HG02763 (cell line): ENCODE measurements around the gene H2BK1.

Experiments
- ATAC-seq: cut with Tn5 transposase; IDR thresholded peaks from one replicate; pipeline ENCODE4 v1.9.1; 2021; ENCODE audit warnings: mild to moderate bottlenecking, moderate library complexity; ENCODE audit not compliant: unreplicated experiment

H2BK1 gene

DNA sequence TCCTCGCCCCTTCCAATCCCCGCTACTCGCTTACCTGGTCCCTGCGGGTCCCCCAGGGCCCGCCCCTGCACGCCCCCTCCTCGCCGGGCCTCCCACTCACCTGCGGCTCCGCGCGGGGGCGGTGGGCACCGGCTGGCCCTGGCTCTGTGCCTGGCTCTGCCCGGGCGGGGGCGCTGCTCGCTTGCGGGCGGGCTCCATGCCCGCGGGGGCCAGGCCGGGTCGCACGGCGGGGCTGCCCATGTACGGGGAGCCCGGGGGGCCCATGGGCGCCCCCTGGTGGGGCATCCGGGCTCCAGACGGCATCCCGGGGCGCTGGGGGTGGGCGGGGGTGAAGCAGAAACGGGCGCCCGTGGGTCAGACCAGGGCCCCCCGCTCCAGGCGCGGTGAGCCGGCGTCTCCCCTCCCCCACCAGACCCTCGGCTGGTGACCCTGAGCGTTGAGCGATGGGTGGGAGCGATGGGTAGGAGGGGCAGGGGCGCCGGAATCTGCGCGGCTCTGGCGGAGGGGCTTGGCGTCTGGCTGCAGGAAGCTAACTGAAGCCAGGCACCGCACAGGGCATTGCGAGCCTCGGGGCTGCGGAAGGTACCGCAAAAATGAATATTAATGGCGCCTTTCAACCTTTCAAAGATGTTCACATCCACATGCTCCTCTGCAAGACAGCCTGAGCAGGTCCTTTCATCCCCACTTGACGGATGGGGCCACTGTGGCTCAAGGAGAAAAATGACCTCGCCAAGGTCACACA is 35.2 kb upstream of the H2BK1 start:
- no peak for ATAC-seq

DNA sequence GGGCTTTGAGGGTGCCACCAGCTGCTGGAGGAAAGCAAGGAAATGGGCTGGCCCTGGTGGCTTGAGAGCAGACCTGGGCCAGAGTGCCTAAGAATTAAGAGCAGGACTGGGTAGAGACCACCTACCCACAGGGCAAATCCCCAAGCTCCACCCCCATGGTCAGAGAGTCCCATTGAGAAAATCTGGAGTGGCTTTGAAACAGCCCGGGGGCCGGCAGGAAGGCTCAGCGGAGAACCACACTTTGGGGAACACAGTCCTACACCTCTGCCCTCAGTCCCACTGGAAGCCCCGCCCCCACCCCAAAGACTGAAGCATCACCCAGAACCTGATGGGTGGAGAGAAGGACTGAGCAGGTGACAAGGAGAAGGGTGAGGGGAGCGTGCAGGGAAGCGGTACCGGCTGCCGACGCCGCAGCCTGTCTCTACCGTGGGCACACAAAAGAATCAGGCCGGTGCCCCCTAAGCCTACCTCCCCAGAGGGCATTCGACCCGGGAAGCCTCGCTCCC is 34.6 kb upstream of the H2BK1 start:
- no peak for ATAC-seq

DNA sequence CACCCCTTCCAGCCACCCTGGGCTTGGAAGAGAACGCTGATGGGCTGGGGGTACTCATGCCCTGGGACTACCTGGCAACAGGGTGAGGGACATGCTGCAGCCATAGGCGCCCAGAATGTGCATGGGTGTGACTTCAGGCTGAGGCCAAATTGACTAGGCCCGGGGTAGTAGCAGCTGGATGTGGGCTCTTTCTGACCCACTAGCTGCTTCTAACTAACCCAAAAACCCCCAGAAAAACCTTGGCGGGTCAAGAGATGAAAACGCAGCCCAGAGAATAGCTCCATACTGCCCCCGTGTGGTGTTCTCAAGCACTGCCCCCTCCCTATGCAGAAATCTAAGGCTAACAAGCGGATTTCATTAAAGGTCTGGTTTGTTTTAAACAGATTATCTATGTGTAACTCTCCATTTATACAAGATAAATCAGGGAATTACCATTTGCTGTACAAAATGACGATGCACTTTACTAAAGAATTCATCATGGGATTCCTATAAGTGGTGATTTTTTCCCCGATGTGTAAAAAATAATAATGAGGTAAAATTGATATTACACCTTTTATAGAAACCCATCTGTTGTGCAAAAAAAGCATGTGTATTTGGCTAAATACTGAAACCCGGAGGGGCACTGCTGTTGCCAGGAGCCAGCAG is 34.0 kb upstream of the H2BK1 start:
- no peak for ATAC-seq

DNA sequence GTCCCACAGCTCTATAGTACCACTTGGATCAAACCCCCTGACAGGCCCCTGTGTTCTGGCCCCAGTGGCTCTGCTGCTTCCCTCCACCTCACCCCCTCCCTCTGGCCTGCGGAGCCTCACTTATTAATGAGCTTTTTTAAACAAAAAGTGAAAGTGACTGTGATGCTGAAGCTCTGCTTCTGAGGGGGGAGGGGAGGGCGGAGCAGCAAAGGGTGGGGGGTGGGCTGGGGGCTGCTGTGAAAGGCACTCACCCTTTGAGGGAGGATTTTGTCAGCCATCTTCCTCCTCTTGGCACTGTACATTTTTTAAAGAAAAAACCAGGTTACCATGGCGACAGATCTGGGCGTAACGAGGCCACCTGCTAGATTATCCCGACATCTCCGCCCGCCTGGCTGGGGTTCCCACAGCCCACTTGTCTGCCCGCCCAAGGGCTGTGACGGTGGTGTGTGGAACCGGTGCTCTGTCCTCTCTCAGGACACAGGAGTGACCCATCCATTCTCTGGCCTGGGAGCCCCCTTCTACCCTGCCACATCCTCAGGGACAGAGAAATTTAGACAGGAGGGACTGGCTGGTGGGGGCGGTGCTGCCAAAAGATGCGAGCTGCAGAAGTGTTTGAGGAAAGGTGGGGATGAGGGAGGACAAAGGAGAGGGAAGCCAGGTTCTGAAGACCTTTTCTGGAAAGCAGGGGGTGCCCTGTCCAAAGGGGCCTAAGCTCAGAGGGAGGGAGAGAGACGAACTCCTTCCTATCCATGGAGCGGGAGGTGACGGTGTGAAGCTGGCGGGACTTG is 33.3 kb upstream of the H2BK1 start:
- ATAC-seq, result no peak

DNA sequence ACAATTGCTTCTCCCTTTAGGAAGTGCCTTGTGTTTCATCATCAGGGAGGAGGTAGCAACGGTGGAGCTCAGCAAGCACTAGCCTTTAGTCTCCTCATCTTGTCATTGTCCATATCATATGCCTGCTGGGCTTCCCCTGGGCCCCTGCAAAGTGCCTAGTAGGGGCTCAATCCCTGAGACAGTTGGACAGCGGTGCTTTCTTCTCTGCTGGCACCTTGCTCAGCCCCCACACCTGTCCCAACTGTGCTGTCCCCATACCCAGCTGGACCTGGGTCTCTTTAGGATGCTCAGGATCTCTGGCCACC is 32.7 kb upstream of the H2BK1 start:
- ATAC-seq, result no peak

DNA sequence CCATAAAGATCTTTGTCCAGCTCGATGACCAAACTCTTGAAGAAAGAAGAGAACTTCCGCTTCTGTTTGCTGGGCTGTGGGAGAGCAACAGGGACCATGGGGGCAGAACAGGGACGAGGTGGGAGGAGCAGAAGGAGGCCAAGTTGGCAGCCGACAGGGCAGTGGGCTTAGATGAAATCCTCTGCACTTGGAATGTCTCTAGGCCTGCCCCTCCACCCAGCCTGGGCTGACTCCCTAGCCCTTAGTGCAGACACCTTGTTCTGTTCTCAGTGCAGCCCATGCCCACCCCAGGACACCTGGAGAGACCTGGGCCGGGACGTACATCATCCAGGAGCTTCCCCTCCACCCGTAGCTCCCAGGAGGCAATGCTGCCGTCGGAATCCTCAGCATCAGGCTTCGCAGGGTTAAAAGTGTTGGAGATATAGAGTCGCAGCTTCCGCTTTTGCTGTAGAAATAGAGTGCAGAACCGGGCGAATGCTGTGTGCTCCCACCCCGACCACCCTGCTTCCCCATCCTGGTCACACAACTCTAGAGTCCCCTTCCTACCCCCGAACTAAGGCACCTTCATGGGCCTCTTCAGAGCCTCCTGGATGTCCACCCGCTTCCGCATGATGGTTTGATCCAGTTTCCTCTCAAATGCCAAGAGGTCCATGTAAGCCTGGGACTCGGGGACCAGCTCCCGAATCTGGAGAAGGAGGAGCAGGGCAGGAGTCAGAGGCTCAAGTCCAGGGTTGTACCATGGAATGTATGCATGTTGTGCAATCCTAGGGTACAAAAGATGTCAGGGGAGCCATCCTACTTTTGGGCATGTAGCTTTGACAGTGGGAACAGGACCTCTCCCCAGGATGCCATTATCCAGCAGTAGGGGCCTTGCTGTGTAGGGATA is 32.1 kb upstream of the H2BK1 start:
- no peak for ATAC-seq

DNA sequence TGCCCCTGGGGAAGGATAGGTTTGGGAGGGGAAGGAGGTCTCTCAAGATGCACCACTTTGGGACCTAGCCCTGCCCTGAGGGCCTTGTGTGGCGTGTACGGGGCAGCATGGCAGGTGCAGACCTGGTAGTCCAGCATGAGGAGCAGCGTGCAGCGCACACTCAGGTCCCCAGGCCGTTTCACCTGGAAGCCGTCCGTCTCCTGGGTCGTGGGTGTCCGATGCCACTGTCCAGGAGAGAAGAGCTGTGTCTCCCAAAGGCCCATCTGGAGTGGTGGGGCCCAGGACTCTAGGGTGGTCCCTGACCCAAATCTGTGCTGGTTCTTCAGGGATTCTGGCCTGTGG is 31.4 kb upstream of the H2BK1 start:
- no peak for ATAC-seq

DNA sequence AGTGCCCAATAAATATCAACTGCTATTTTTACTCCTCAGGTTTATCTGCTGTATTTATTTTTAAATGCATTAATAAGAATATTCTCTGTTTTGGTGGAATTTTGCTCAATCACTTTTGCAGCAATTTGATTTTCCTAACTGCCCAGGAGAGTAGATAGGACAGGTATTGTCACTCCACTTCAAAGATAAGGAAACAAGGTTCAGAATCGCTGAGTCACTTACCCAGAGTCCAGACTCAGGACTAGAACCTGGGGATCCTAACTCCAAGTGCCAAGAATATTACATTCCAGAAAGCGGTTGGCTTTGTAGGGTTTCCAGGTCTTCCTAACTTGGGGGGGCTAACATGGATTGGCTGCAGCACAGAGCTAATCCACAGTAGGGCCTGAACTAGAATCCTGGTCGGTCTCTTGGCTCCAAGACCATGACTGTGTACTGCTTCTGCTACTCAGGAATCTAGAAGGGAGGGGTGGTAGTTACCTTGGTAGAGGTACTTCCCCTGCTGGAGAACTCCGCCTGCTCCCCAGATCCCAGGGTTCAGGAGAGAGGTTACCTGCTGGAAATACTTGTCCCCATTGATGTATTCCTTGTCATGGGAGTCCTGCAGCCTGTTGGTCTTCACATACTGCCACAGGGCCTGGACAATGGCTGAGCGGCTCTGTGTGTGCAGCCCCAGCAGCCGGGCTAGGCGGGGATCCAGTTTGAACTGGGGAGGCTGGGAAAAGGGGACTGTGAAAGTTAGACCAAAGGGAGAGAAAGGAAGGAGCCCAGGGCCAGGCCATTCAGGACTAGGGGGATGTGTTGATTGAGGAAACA is 30.9 kb upstream of the H2BK1 start:
- no peak for ATAC-seq

DNA sequence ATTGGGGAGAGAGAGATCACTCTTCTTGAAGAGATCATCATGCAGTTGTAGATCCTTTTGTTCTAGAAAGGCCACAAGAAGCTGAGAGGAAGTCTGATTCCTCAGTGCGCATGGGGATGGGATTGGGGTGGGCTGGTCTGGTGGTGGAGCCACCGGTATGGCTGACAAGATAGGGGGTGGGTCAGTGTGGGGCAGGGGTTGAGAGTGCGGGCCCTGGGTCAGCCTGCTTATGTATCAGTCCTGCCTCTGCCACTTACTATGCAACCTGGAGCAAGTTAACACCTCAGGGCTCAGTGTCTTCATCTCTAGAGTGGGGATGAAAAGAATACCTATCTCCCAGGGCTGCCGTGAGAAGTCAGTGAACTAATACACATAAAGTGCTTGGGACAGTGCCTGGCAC is 30.2 kb upstream of the H2BK1 start:
- no peak for ATAC-seq

DNA sequence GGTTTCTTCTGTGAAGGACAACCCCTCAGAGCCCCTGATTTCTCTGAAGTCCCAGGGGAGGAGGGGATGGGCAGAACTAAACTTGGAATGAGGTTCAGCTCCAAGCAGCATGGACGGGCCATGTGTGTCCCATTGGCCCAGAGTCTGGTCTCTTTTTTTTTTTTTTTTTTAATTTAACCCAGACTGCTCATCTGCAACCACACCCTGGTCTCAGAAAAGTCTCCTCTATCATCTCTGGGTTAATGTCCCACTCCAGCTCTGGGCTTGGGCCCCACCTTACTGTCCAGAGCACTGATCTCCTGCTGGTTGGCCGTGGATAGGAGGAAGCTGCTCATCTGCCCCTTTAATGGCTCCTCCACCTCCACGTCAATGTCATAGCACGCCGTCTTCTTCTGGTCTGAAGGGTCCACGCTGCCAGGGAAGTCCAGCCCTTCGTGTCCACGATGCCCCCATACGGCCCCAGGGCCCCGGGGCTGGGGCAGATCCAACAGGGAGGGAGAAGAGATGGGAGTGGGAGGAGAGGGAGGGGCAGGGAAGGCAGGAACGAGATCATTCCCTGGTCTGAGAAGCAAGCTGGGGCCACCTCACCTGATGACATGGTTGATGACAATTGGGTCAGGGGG is 29.7 kb upstream of the H2BK1 start:
- no peak for ATAC-seq

DNA sequence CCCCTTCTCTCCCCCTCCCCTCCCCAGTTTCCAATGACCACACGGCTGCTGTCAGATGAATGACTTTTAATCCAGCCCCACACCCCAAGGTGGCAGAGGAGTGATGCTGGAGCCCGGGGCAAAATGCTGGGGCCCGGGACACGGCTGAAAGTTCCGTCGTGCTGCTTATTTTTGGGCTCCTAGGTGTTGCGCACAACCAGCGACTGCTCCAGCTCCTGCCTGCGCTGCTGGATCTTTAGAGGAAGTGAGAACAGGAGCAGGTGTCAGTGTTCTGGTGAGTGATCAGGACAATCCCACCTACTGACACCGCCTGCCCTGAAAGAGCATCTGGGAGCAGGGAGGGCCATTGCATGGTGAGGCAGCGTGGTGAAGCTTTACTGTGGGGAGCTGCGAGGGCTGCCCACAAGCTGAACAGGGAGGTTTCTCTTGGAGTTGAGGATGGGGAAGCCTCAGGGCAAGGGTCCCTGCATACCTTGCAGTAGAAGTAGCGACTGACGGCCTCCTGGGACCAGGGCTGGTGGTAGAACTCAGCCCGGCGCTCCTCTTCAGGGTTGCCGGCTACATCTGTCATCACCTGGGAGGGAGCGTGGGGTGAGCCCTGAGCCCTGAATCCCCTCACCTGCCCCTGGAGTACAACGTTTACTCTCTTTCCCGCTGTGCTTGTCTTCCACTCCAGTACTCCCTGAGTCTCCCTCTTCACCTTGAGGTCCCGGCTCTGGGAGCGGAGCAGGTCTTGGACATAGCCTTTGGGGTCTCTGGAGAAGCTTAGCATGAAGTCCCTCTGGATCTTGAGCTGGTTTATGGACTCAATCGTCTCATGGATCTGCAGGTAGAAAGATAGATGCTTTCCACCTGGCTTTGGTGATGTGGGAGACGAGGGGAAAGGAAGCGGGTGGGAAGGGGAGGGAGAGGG is 28.9 kb upstream of the H2BK1 start:
- ATAC-seq, result no peak

DNA sequence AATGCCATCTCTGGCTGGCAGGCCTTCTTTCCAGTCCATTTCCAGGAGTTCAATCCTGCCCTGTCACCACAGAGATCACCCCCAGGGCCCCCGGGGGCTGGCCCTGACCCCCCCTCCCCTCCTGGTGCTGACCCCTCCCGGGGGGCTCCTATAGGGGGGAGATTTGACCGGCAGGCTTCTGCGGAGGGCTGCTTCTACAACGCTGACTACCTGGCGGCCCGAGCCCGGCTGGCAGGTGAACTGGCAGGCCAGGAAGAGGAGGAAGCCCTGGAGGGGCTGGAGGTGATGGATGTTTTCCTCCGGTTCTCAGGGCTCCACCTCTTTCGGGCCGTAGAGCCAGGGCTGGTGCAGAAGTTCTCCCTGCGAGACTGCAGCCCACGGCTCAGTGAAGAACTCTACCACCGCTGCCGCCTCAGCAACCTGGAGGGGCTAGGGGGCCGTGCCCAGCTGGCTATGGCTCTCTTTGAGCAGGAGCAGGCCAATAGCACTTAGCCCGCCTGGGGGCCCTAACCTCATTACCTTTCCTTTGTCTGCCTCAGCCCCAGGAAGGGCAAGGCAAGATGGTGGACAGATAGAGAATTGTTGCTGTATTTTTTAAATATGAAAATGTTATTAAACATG is 28.0 kb upstream of the H2BK1 start:
- ATAC-seq, result no peak

DNA sequence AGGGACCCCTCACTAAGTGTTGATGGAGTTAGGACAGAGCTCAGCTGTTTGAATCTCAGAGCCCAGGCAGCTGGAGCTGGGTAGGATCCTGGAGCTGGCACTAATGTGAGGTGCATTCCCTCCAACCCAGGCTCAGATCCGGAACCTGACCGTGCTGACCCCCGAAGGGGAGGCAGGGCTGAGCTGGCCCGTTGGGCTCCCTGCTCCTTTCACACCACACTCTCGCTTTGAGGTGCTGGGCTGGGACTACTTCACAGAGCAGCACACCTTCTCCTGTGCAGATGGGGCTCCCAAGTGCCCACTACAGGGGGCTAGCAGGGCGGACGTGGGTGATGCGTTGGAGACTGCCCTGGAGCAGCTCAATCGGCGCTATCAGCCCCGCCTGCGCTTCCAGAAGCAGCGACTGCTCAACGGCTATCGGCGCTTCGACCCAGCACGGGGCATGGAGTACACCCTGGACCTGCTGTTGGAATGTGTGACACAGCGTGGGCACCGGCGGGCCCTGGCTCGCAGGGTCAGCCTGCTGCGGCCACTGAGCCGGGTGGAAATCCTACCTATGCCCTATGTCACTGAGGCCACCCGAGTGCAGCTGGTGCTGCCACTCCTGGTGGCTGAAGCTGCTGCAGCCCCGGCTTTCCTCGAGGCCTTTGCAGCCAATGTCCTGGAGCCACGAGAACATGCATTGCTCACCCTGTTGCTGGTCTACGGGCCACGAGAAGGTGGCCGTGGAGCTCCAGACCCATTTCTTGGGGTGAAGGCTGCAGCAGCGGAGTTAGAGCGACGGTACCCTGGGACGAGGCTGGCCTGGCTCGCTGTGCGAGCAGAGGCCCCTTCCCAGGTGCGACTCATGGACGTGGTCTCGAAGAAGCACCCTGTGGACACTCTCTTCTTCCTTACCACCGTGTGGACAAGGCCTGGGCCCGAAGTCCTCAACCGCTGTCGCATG is 27.2 kb upstream of the H2BK1 start:
- ATAC-seq, result no peak

DNA sequence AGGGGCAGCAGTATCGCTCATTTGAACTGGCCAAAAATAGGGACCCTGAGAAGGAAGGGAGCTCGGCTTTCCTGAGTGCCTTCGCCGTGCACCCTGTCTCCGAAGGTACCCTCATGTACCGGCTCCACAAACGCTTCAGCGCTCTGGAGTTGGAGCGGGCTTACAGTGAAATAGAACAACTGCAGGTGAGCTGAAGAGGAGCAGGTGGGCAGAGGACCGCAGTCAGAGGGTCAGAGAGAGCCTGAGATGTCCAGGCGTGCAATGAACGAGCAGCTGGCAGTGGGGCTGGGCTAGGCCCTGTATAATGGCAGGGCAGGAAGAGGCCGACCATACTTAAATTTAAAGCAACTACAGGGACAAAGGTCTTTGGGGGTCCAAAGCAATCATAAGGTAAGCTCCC is 26.1 kb upstream of the H2BK1 start:
- no peak for ATAC-seq

DNA sequence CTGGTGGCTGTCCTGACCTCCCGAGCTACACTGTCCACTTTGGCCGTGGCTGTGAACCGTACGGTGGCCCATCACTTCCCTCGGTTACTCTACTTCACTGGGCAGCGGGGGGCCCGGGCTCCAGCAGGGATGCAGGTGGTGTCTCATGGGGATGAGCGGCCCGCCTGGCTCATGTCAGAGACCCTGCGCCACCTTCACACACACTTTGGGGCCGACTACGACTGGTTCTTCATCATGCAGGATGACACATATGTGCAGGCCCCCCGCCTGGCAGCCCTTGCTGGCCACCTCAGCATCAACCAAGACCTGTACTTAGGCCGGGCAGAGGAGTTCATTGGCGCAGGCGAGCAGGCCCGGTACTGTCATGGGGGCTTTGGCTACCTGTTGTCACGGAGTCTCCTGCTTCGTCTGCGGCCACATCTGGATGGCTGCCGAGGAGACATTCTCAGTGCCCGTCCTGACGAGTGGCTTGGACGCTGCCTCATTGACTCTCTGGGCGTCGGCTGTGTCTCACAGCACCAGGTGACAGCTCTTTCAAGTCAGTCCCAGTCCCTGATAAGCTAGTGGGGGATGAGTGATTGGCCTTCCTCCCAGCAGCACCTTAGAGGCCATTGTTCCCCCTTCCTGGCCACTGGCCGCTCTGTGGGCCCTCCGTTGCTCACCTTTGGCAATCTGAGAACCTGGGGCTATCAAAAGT is 25.0 kb upstream of the H2BK1 start:
- ATAC-seq, result no peak

DNA sequence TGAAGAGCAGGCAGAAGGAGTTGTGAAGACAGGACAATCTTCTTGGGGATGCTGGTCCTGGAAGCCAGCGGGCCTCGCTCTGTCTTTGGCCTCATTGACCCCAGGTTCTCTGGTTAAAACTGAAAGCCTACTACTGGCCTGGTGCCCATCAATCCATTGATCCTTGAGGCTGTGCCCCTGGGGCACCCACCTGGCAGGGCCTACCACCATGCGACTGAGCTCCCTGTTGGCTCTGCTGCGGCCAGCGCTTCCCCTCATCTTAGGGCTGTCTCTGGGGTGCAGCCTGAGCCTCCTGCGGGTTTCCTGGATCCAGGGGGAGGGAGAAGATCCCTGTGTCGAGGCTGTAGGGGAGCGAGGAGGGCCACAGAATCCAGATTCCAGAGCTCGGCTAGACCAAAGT is 23.5 kb upstream of the H2BK1 start:
- no peak for ATAC-seq
